HepG2 (cell line): ENCODE results near the gene WWC2. TPM values are rescaled to one million over a fixed set of nuclear protein-coding genes. Genes with fewer than 3 reads are reported as not detected.

ENCODE experiments used
- ATAC-seq: fragments of 200-7000 bp; cut with Tn5 transposase; 3 replicates; pipeline ENCODE4 v1.9.1; 2020; ENCODE audit warnings: mild to moderate bottlenecking, moderate library complexity
- BruUV-seq: library from RNA; stranded (reverse); fragments of 400-500 nt; replicated peaks from 2 replicates; lab custom pipeline; 2021; lab: Mats Ljungman, UMichigan
- CTCF ChIA-PET: fragments of 300-600 bp; formaldehyde crosslinking; extraction: SDS; loops from one replicate; lab custom pipeline; 2021; ENCODE audit warnings: low total read pairs, inconsistent platforms, low intra/inter-chr PET ratio; lab: Yijun Ruan, JAX
- POLR2A ChIA-PET: fragments of 350-600 bp; sonication (Branson Sonifier 250); formaldehyde crosslinking; loops from one replicate; lab custom pipeline; 2020; ENCODE audit warnings: antibody characterized with exemption, inconsistent platforms; lab: Yijun Ruan, JAX
- DNase-seq: peaks from one replicate; pipeline ENCODE4 v3.0.0-alpha.2; 2015; ENCODE audit warnings: low spot score
- FAIRE-seq: peaks from 3 replicates; lab custom pipeline; 2011; peaks lifted over from hg19 to GRCh38; lab: Jason Lieb, UNC
- H2AFZ ChIP-seq: one replicate; pipeline ENCODE4 v1.6.1; 2011; ENCODE audit warnings: low read length, inconsistent platforms
- H3K27ac ChIP-seq: fragments of 300-600 bp; 3 replicates; pipeline ENCODE4 v1.8.0; 2011; ENCODE audit warnings: mixed run types, mild to moderate bottlenecking, mixed read lengths, low read length, inconsistent platforms; ENCODE audit not compliant: insufficient read depth; ENCODE audit errors: extremely low read length
- H3K27me3 ChIP-seq, 2 experiments: fragments of 200-600 bp in 1 of 2; 2 replicates in 1 of 2; 3 replicates in 1 of 2; pipeline versions ENCODE4 v1.6.0 to v1.8.0; 2011; ENCODE audit warnings: low read length in 2 of 2, mild to moderate bottlenecking in 2 of 2, moderate library complexity in 2 of 2, inconsistent platforms in 1 of 2; ENCODE audit not compliant: insufficient read depth in 2 of 2, control insufficient read depth in 1 of 2
- H3K36me3 ChIP-seq, 2 experiments: fragments of 200-600 bp in 1 of 2; replicated peaks in 1 of 2; 2 replicates in 1 of 2; 3 replicates in 1 of 2; pipeline versions ENCODE4 v1.5.1 to v1.8.0; 2011; ENCODE audit warnings: low read length in 2 of 2, inconsistent platforms in 1 of 2; ENCODE audit not compliant: insufficient read depth in 2 of 2, control insufficient read depth in 1 of 2
- H3K4me1 ChIP-seq: 2 replicates; pipeline ENCODE4 v1.5.1; 2012; ENCODE audit warnings: low read length, inconsistent platforms; ENCODE audit not compliant: insufficient read depth
- H3K4me2 ChIP-seq: 2 replicates; pipeline ENCODE4 v1.6.0; 2011; ENCODE audit warnings: low read depth, low read length, inconsistent platforms
- H3K4me3 ChIP-seq, 3 experiments: fragments of 200-600 bp in 1 of 3; sonication (generic), shearing (Covaris generic) in 1 of 3; replicated peaks in 1 of 3; 2 replicates each; pipeline ENCODE4 v1.5.1; 2011 to 2016; ENCODE audit warnings: low read length in 3 of 3, inconsistent platforms in 2 of 3, low read depth in 2 of 3, mild to moderate bottlenecking in 2 of 3, control low read depth in 1 of 3, mixed read lengths in 1 of 3; ENCODE audit not compliant: insufficient read depth in 1 of 3
- H3K79me2 ChIP-seq: one replicate; pipeline ENCODE4 v1.6.1; 2011; ENCODE audit warnings: low read length, inconsistent platforms; ENCODE audit not compliant: insufficient read depth
- H3K9ac ChIP-seq: 2 replicates; pipeline ENCODE4 v1.6.0; 2011; ENCODE audit warnings: mild to moderate bottlenecking, low read depth, low read length, inconsistent platforms; ENCODE audit not compliant: insufficient read depth
- H3K9me3 ChIP-seq: 2 replicates; pipeline ENCODE4 v1.5.1; 2012; ENCODE audit warnings: mild to moderate bottlenecking, low read length
- H4K20me1 ChIP-seq: 2 replicates; pipeline ENCODE4 v1.6.0; 2011; ENCODE audit warnings: inconsistent platforms, mild to moderate bottlenecking, low read length, moderate library complexity; ENCODE audit not compliant: insufficient read depth
- ATF1 ChIP-seq: IDR thresholded peaks from 2 replicates; pipeline ENCODE4 v1.6.1; 2016; ENCODE audit warnings: mild to moderate bottlenecking, control low read depth
- GATAD2A ChIP-seq: IDR thresholded peaks from 2 replicates; pipeline ENCODE4 v1.6.1; 2016
- GPN1 ChIP-seq: sonication (generic); formaldehyde crosslinking; IDR thresholded peaks from 2 replicates; pipeline ENCODE4 v1.5.1; 2020; ENCODE audit warnings: missing genetic modification reagents, borderline replicate concordance
- KLF16 ChIP-seq, 2 experiments: sonication (generic) in 1 of 2; formaldehyde crosslinking in 1 of 2; IDR thresholded peaks; 2 replicates each; pipeline versions ENCODE4 v1.6.1 to v1.8.0; 2016 to 2023; ENCODE audit warnings: missing genetic modification reagents in 2 of 2, missing compliant biosample characterization in 1 of 2
- PCBP1 ChIP-seq: fragments of 200-400 bp; formaldehyde crosslinking; IDR thresholded peaks from 2 replicates; pipeline ENCODE4 v1.6.1; 2017; ENCODE audit warnings: mild to moderate bottlenecking, low read depth, low read length, borderline replicate concordance
- SATB2 ChIP-seq: sonication (generic); formaldehyde crosslinking; IDR thresholded peaks from 2 replicates; pipeline ENCODE4 v1.5.0; 2020; ENCODE audit warnings: missing genetic modification reagents
- SMAD9 ChIP-seq: sonication (generic); formaldehyde crosslinking; IDR thresholded peaks from 2 replicates; pipeline ENCODE4 v1.5.1; 2020; ENCODE audit warnings: mild to moderate bottlenecking, missing genetic modification reagents
- ZNF460 ChIP-seq: sonication (generic); formaldehyde crosslinking; IDR thresholded peaks from 2 replicates; pipeline ENCODE4 v1.5.1; 2020; ENCODE audit warnings: missing genetic modification reagents, mild to moderate bottlenecking, borderline replicate concordance
- ZNF484 ChIP-seq: sonication (generic); formaldehyde crosslinking; IDR thresholded peaks from 2 replicates; pipeline ENCODE4 v1.5.1; 2020; ENCODE audit warnings: mild to moderate bottlenecking, low read depth, missing genetic modification reagents, borderline replicate concordance
- ZNF574 ChIP-seq: sonication (generic); formaldehyde crosslinking; IDR thresholded peaks from 2 replicates; pipeline ENCODE4 v1.4.0; 2020; ENCODE audit warnings: missing genetic modification reagents
- ZUFSP ChIP-seq: sonication (generic); formaldehyde crosslinking; IDR thresholded peaks from 2 replicates; pipeline ENCODE4 v1.9.0; 2021; ENCODE audit warnings: missing genetic modification reagents, mild to moderate bottlenecking, borderline replicate concordance
- WGBS: methylation state at CpG from one replicate; pipeline ENCODE4 v1.1.6; 2017; ENCODE audit warnings: low lambda C conversion rate; 5-methylcytosine and 5-hydroxymethylcytosine counted together
- in situ Hi-C: cut with HindIII; loops from 2 replicates; pipeline ENCODE4 v1.10.0; 2017; ENCODE audit warnings: low pct_unique_long_range_greater_than_20kb; ENCODE audit not compliant: extremely low pct_ligation_motif_present
- intact Hi-C: fragments of 100-400 bp; cut with micrococcal nuclease; formaldehyde crosslinking; loops from one replicate; pipeline ENCODE4 v1.10.0; 2022; ENCODE audit not compliant: unreplicated experiment
- polyA plus RNA-seq, 8 experiments: library from polyadenylated mRNA; depleted of rRNA in 3 of 8; stranded (reverse) in 7 of 8; unstranded in 1 of 8; fragments of >200 nt; fragmentation: Illumina TruSeq in 4 of 8; extraction: Trizol in 4 of 8; gene quantifications; 2 replicates each; pipeline versions ENCODE4 v1.2.1 to v1.2.3, GENCODE V29; 2011 to 2016; ENCODE audit warnings: low read depth in 4 of 8, missing spikeins in 1 of 8, mixed read lengths in 1 of 8; ENCODE audit not compliant: insufficient read depth in 1 of 8
- total RNA-seq, 5 experiments: library from RNA; depleted of rRNA; stranded (reverse); fragments of >200 nt; fragmentation: Illumina TruSeq; extraction: Trizol; gene quantifications; 2 replicates each; pipeline ENCODE4 v1.2.3, GENCODE V29; 2016; ENCODE audit warnings: low read depth in 1 of 5

Gene WWC2
- total and polyA plus RNA-seq, 2 of the 13 experiments (the other 11 are each of a cell fraction or from before 2014, with no cell fraction given) = 40.0 to 50.1 TPM

GRCh38 chr4:183352546-183352945 lies 253.5 kb downstream of the WWC2 start:
- in situ Hi-C loops = no loop called here
- Histone ChIP-seq H3K79me2 (no peaks in the 10 kb centered on the region), H3K9me3 (no peaks in the 10 kb centered on the region), H3K4me2 (no peak overlapping the region), H2AFZ (no peak overlapping the region), H3K36me3 (no peaks in the 10 kb centered on the region), H4K20me1 (no peaks in the 10 kb centered on the region), H3K4me3 (no peak overlapping the region), H3K27ac (no peak overlapping the region), H3K27me3 (no peaks in the 10 kb centered on the region; a peak in 1 of 5 replicates), H3K9ac (no peak overlapping the region), H3K4me1 (peaks cover 10% of the 10 kb centered on the region)
- ChIA-PET CTCF (no interaction called here), POLR2A (no interaction called here)
- intact Hi-C loops = no loop called here
- ATAC-seq (no peak), FAIRE-seq (no peak), DNase-seq (no peak)
- 25% methylated on average over 4 of the region's 5 CpGs for WGBS
- BruUV-seq = no TSS peak
- TF ChIP-seq GPN1 (no peak), ZNF460 (CRISPR knock-in tag) (no peak), ZNF484 (no peak), GATAD2A (no peak), SMAD9 (CRISPR knock-in tag) (no peak), ZUFSP (CRISPR knock-in tag) (no peak), SATB2 (CRISPR knock-in tag) (no peak), PCBP1 (no peak), KLF16 (CRISPR knock-in tag; IDR thresholded peaks at IDR 0.05) (no peak), ATF1 (no peak), ZNF574 (CRISPR knock-in tag) (no peak)
